Trophoblast cell (in vitro differentiated cells and primary cell): ENCODE results near the gene OAS1.

Experiments
- DNase-seq, 2 donors: peaks; one replicate each; pipeline ENCODE4 v3.0.0-alpha.2; 2016
- H2AFZ ChIP-seq: 2 replicates; pipeline ENCODE4 v1.6.1; 2013; ENCODE audit warnings: low read length, moderate library complexity, mild to moderate bottlenecking; ENCODE audit not compliant: insufficient read depth, poor library complexity
- H2AK5ac ChIP-seq: 2 replicates; pipeline ENCODE4 v1.6.1; 2013; ENCODE audit warnings: mild to moderate bottlenecking, low read length
- H2BK120ac ChIP-seq: 2 replicates; pipeline ENCODE4 v1.6.1; 2013; ENCODE audit warnings: low read length, mild to moderate bottlenecking, moderate library complexity; ENCODE audit not compliant: insufficient read depth, poor library complexity
- H2BK12ac ChIP-seq: 2 replicates; pipeline ENCODE4 v1.6.1; 2013; ENCODE audit warnings: mild to moderate bottlenecking, low read length, moderate library complexity
- H2BK5ac ChIP-seq: 2 replicates; pipeline ENCODE4 v1.6.1; 2013; ENCODE audit warnings: low read length, low read depth, moderate library complexity, mild to moderate bottlenecking; ENCODE audit not compliant: poor library complexity
- H3K14ac ChIP-seq: 2 replicates; pipeline ENCODE4 v1.6.1; 2013; ENCODE audit warnings: mild to moderate bottlenecking, low read length
- H3K18ac ChIP-seq: 2 replicates; pipeline ENCODE4 v1.6.1; 2013; ENCODE audit warnings: mild to moderate bottlenecking, low read length
- H3K23ac ChIP-seq: 2 replicates; pipeline ENCODE4 v1.6.1; 2013; ENCODE audit warnings: low read length
- H3K27ac ChIP-seq: 2 replicates; pipeline ENCODE4 v1.5.1; 2013; ENCODE audit warnings: low read depth, mild to moderate bottlenecking, inconsistent platforms, low read length, moderate library complexity
- H3K27me3 ChIP-seq: 2 replicates; pipeline ENCODE4 v1.6.1; 2013; ENCODE audit warnings: inconsistent platforms, mild to moderate bottlenecking, low read length, moderate library complexity; ENCODE audit not compliant: insufficient read depth
- H3K36me3 ChIP-seq, 2 experiments: 1 replicate in 1 of 2; 2 replicates in 1 of 2; pipeline ENCODE4 v1.6.1; 2013; ENCODE audit warnings: low read length in 2 of 2, mild to moderate bottlenecking in 2 of 2, moderate library complexity in 1 of 2; ENCODE audit not compliant: insufficient read depth in 2 of 2, control insufficient read depth in 1 of 2
- H3K4ac ChIP-seq: 2 replicates; pipeline ENCODE4 v1.6.1; 2013; ENCODE audit warnings: low read depth, mild to moderate bottlenecking, low read length, moderate library complexity
- H3K4me1 ChIP-seq, 2 experiments: 1 replicate in 1 of 2; 2 replicates in 1 of 2; pipeline ENCODE4 v1.6.1; 2013; ENCODE audit warnings: low read length in 2 of 2, mild to moderate bottlenecking in 2 of 2, moderate library complexity in 1 of 2; ENCODE audit not compliant: insufficient read depth in 2 of 2, control insufficient read depth in 1 of 2
- H3K4me2 ChIP-seq: 2 replicates; pipeline ENCODE4 v1.6.1; 2013; ENCODE audit warnings: inconsistent platforms, mild to moderate bottlenecking, low read length, moderate library complexity
- H3K4me3 ChIP-seq: 2 replicates; pipeline ENCODE4 v1.5.1; 2013; ENCODE audit warnings: mild to moderate bottlenecking, low read depth, low read length, inconsistent platforms
- H3K79me1 ChIP-seq: one replicate; pipeline ENCODE4 v1.6.1; 2013; ENCODE audit warnings: low read length
- H3K79me2 ChIP-seq: 2 replicates; pipeline ENCODE4 v1.6.1; 2013; ENCODE audit warnings: low read length, mild to moderate bottlenecking; ENCODE audit not compliant: control insufficient read depth, insufficient read depth, poor library complexity
- H3K9ac ChIP-seq: 2 replicates; pipeline ENCODE4 v1.6.1; 2013; ENCODE audit warnings: mild to moderate bottlenecking, low read length
- H3K9me3 ChIP-seq: 2 replicates; pipeline ENCODE4 v1.6.1; 2013; ENCODE audit warnings: low read depth, mild to moderate bottlenecking, control low read depth, inconsistent platforms, low read length; ENCODE audit not compliant: insufficient read depth
- H4K12ac ChIP-seq: 2 replicates; pipeline ENCODE4 v1.6.1; 2013; ENCODE audit warnings: low read depth, mild to moderate bottlenecking, low read length, moderate library complexity
- H4K8ac ChIP-seq: 2 replicates; pipeline ENCODE4 v1.6.1; 2013; ENCODE audit warnings: low read depth, mild to moderate bottlenecking, low read length, moderate library complexity
- H4K91ac ChIP-seq: one replicate; pipeline ENCODE4 v1.6.1; 2013; ENCODE audit warnings: low read depth, mild to moderate bottlenecking, low read length, moderate library complexity
- WGBS: extraction: QIAGEN DNeasy Blood & Tissue Kit; methylation state at CpG from one replicate; pipeline ENCODE4 v1.1.7; 2013; ENCODE audit warnings: missing lambda C conversion rate; ENCODE audit not compliant: insufficient read length, insufficient coverage; ENCODE audit errors: extremely low coverage; 5-methylcytosine and 5-hydroxymethylcytosine counted together

Gene OAS1

DNA sequence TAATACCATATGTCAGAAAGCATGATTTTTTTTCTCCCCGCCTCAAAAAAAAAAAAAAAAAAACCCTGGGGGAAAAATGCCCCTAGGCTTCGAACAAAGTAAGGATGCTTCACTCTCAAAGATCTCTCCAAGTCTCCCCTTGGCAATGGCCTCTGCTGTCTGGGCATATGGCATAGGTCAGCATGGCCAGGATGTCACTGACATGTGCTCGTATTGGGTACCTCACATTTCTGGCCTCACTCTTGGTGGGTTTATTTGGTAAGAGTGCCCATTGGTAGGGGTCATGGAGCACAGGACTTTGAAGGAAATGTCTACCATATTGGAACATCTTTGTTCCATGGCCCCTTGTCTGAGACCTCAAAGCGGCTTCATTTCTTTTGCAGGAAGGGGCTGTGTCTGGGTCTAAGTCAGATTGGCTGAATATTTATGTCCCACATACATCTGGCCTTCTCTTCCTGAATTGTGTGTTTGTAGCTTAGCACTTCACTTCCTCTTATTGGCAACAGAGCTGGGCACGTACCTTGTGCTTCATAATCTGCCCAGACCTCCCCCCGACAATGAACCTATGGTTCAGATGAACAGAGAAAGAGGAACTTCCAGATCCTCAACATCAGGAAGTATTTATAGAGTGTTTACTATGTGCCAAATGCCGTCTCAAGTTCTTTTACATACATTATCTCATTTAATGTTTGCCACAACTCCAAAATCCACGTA is 36.3 kb upstream of the OAS1 start:
- Histone ChIP-seq H3K4me2 (no peak overlapping the region), H4K12ac (no peak overlapping the region), H4K91ac (no peak overlapping the region), H3K4me1 (no peaks in the 10 kb centered on the region), H2BK5ac (no peak overlapping the region), H3K9ac (no peak overlapping the region), H3K14ac (no peak overlapping the region), H3K4me3 (no peak overlapping the region), H3K27me3 (no peaks in the 10 kb centered on the region), H3K18ac (no peak overlapping the region), H2AK5ac (no peak overlapping the region), H2BK12ac (no peak overlapping the region), H2BK120ac (no peak overlapping the region), H3K9me3 (peaks cover 2% of the 10 kb centered on the region), H3K79me2 (no peaks in the 10 kb centered on the region), H3K23ac (no peak overlapping the region), H3K4ac (no peak overlapping the region), H3K79me1 (no peaks in the 10 kb centered on the region), H2AFZ (no peak overlapping the region), H3K27ac (no peak overlapping the region), H4K8ac (no peak overlapping the region), H3K36me3 (no peaks in the 10 kb centered on the region)
- WGBS = no CpG with 5 or more reads among the region's 8 CpGs
- DNase-seq = no peak

- no peak overlapping the region for H4K91ac ChIP-seq
- H3K4me2 ChIP-seq = no peak overlapping the region
- no peaks in the 10 kb centered on the region for H3K79me2 ChIP-seq
- H3K36me3 ChIP-seq = no peaks in the 10 kb centered on the region
- no peak overlapping the region for H2AK5ac ChIP-seq
- H3K4me1 ChIP-seq = no peaks in the 10 kb centered on the region
- no peak overlapping the region for H3K23ac ChIP-seq
- H3K14ac ChIP-seq = no peak overlapping the region
- WGBS = no CpG with 5 or more reads among the region's 5 CpGs
- no peak overlapping the region for H3K9ac ChIP-seq
- H3K9me3 ChIP-seq = peaks cover 2% of the 10 kb centered on the region
- no peak overlapping the region for H3K27ac ChIP-seq
- no peak overlapping the region for H4K12ac ChIP-seq
- no peak overlapping the region for H2BK120ac ChIP-seq
- no peak for DNase-seq
- no peak overlapping the region for H2BK5ac ChIP-seq
- H3K4ac ChIP-seq = no peak overlapping the region
- H2BK12ac ChIP-seq = no peak overlapping the region
- H3K79me1 ChIP-seq = no peaks in the 10 kb centered on the region
- H3K4me3 ChIP-seq = no peak overlapping the region
- H3K18ac ChIP-seq = no peak overlapping the region
- H3K27me3 ChIP-seq = no peaks in the 10 kb centered on the region
- no peak overlapping the region for H4K8ac ChIP-seq
- no peak overlapping the region for H2AFZ ChIP-seq
Measured at GRCh38 chr12:112875608-112876007, 31.2 kb upstream of the OAS1 start.

- Histone ChIP-seq H3K23ac (no peak overlapping the region), H3K36me3 (no peaks in the 10 kb centered on the region), H2BK12ac (no peak overlapping the region), H3K4me2 (no peak overlapping the region), H3K4ac (no peak overlapping the region), H4K8ac (no peak overlapping the region), H4K12ac (no peak overlapping the region), H3K4me1 (no peaks in the 10 kb centered on the region), H2AK5ac (no peak overlapping the region), H3K18ac (no peak overlapping the region), H4K91ac (no peak overlapping the region), H3K4me3 (no peak overlapping the region), H3K9ac (no peak overlapping the region), H2BK120ac (no peak overlapping the region), H3K9me3 (peaks cover 2% of the 10 kb centered on the region), H3K79me1 (no peaks in the 10 kb centered on the region), H3K27me3 (no peaks in the 10 kb centered on the region), H3K14ac (no peak overlapping the region), H2AFZ (no peak overlapping the region), H2BK5ac (no peak overlapping the region), H3K79me2 (no peaks in the 10 kb centered on the region), H3K27ac (no peak overlapping the region)
- no peak for DNase-seq
- WGBS = no CpG with 5 or more reads among the region's 11 CpGs
Measured at GRCh38 chr12:112876506-112876905, 30.3 kb upstream of the OAS1 start.

- Histone ChIP-seq H3K27ac (no peak overlapping the region), H2AK5ac (no peak overlapping the region), H2BK12ac (no peak overlapping the region), H3K9ac (no peak overlapping the region), H3K23ac (no peak overlapping the region), H3K4me1 (no peaks in the 10 kb centered on the region), H4K91ac (no peak overlapping the region), H2BK120ac (no peak overlapping the region), H3K4me3 (no peak overlapping the region), H4K8ac (no peak overlapping the region), H3K79me2 (no peaks in the 10 kb centered on the region), H2AFZ (no peak overlapping the region), H3K79me1 (no peaks in the 10 kb centered on the region), H3K4me2 (no peak overlapping the region), H3K9me3 (peaks cover 2% of the 10 kb centered on the region), H4K12ac (no peak overlapping the region), H2BK5ac (no peak overlapping the region), H3K14ac (no peak overlapping the region), H3K4ac (no peak overlapping the region), H3K36me3 (no peaks in the 10 kb centered on the region), H3K18ac (no peak overlapping the region), H3K27me3 (no peaks in the 10 kb centered on the region)
- no peak for DNase-seq
- WGBS = no CpG with 5 or more reads among the region's 4 CpGs
Measured at GRCh38 chr12:112877006-112877405, 29.8 kb upstream of the OAS1 start.
